ENCODE data around the gene LARP4B. TPM values are rescaled to one million over a fixed set of nuclear protein-coding genes. Genes with fewer than 3 reads are reported as not detected.

LARP4B gene
- total and polyA plus RNA-seq, 2 donors (not counting 3 experiments of a cell fraction or from before 2014, with no cell fraction given) = 27.4 to 101 TPM

- no peak overlapping the region for H2AFZ ChIP-seq (ENCODE audit: low read depth, low read length)
- ChIA-PET CTCF (interaction anchor here (1.0 kb wide), 1 partner anchor 14 kb away, joined by 3 read pairs; no protein-coding TSS in a partner anchor), POLR2A (no interaction called here)
- TF ChIP-seq GATA2 (IDR thresholded peaks at IDR 0.05; ENCODE audit: insufficient read depth, insufficient read length, low read depth, low read length) (no peak), JUN (IDR thresholded peaks at IDR 0.05; ENCODE audit: borderline replicate concordance, insufficient read depth, insufficient read length, low read depth) (no peak), FOS (IDR thresholded peaks at IDR 0.05; ENCODE audit: borderline replicate concordance, insufficient read depth, low read length) (no peak), MYC (IDR thresholded peaks at IDR 0.05; ENCODE audit: low read depth, low read length) (no peak), CTCF (IDR thresholded peaks at IDR 0.05; ENCODE audit: extremely low read depth in 1 of 2, insufficient read depth in 1 of 2, low read depth in 1 of 2, low read length in 2 of 2) (no peak)
- no peaks in the 10 kb centered on the region for H4K20me1 ChIP-seq (replicated peaks; ENCODE audit: control insufficient read depth, extremely low read depth, insufficient read depth, low read length)
- DNase-seq (ENCODE audit: low read depth, low spot score) (no peak), FAIRE-seq (no peak)
- no peaks in the 10 kb centered on the region for H3K36me3 ChIP-seq (ENCODE audit: control insufficient read depth in 2 of 2, extremely low read depth in 1 of 2, insufficient read depth in 2 of 2, low read length in 2 of 2)
- H3K4me2 ChIP-seq (ENCODE audit: insufficient read depth, low read length) = no peak overlapping the region
- no peaks in the 10 kb centered on the region for H3K9me3 ChIP-seq (replicated peaks; ENCODE audit: control insufficient read depth, insufficient read depth, low read length)
- H3K27ac ChIP-seq (ENCODE audit: insufficient read depth, low read depth, low read length) = no peak overlapping the region
- H3K9me1 ChIP-seq (replicated peaks; ENCODE audit: control insufficient read depth, extremely low read depth, insufficient read depth, low read length) = no peaks in the 10 kb centered on the region
- no peaks in the 10 kb centered on the region for H3K4me1 ChIP-seq (ENCODE audit: control insufficient read depth, extremely low read depth, insufficient read depth, low read length)
- H3K9ac ChIP-seq (replicated peaks; ENCODE audit: extremely low read depth, insufficient read depth, low read length) = no peak overlapping the region
- no peaks in the 10 kb centered on the region for H3K79me2 ChIP-seq (ENCODE audit: control insufficient read depth, insufficient read depth, low read length)
- intact Hi-C loops (cut with micrococcal nuclease) (no loop called here), dilution Hi-C loops (cut with MboI; ENCODE audit: extremely low pct_ligation_motif_present, low sequenced_read_pairs) (no loop called here)
- no peak overlapping the region for H3K4me3 ChIP-seq (replicated peaks in 1 of 3; ENCODE audit: insufficient read depth in 1 of 3, low read depth in 1 of 3, low read length in 3 of 3)
- no TSS peak for BruUV-seq (replicated peaks)
- H3K27me3 ChIP-seq (ENCODE audit: control insufficient read depth in 2 of 2, insufficient read depth in 2 of 2, low read length in 2 of 2) = peaks cover 0 to 10% of the 10 kb centered on the region in 2 experiments
Measured at GRCh38 chr10:954396-954795, 22.9 kb upstream of the LARP4B start.

- Histone ChIP-seq H3K9me1 (replicated peaks; ENCODE audit: control insufficient read depth, extremely low read depth, insufficient read depth, low read length) (no peaks in the 10 kb centered on the region), H3K9ac (replicated peaks; ENCODE audit: extremely low read depth, insufficient read depth, low read length) (no peak overlapping the region), H3K79me2 (ENCODE audit: control insufficient read depth, insufficient read depth, low read length) (no peaks in the 10 kb centered on the region), H2AFZ (ENCODE audit: low read depth, low read length) (no peak overlapping the region), H4K20me1 (replicated peaks; ENCODE audit: control insufficient read depth, extremely low read depth, insufficient read depth, low read length) (no peaks in the 10 kb centered on the region), H3K4me1 (ENCODE audit: control insufficient read depth, extremely low read depth, insufficient read depth, low read length) (no peaks in the 10 kb centered on the region), H3K4me3 (replicated peaks in 1 of 3; ENCODE audit: insufficient read depth in 1 of 3, low read depth in 1 of 3, low read length in 3 of 3) (no peak overlapping the region), H3K27me3 (ENCODE audit: control insufficient read depth in 2 of 2, insufficient read depth in 2 of 2, low read length in 2 of 2) (peaks cover 0 to 8% of the 10 kb centered on the region in 2 experiments), H3K9me3 (replicated peaks; ENCODE audit: control insufficient read depth, insufficient read depth, low read length) (no peaks in the 10 kb centered on the region), H3K27ac (ENCODE audit: insufficient read depth, low read depth, low read length) (no peak overlapping the region), H3K36me3 (ENCODE audit: control insufficient read depth in 2 of 2, extremely low read depth in 1 of 2, insufficient read depth in 2 of 2, low read length in 2 of 2) (no peaks in the 10 kb centered on the region), H3K4me2 (ENCODE audit: insufficient read depth, low read length) (no peak overlapping the region)
- TF ChIP-seq JUN (IDR thresholded peaks at IDR 0.05; ENCODE audit: borderline replicate concordance, insufficient read depth, insufficient read length, low read depth) = no peak
- TF ChIP-seq MAX (IDR thresholded peaks at IDR 0.05; ENCODE audit: insufficient read depth, insufficient read length) = no peak
- no peak for TF ChIP-seq EZH2 (IDR thresholded peaks at IDR 0.05; ENCODE audit: borderline replicate concordance, low read depth, low read length, severe bottlenecking)
- dilution Hi-C loops (cut with MboI; ENCODE audit: extremely low pct_ligation_motif_present, low sequenced_read_pairs) (no loop called here), intact Hi-C loops (cut with micrococcal nuclease) (no loop called here)
- FAIRE-seq (no peak), DNase-seq (ENCODE audit: low read depth, low spot score) (no peak)
- ChIA-PET CTCF (interaction anchor here (1.0 kb wide), 1 partner anchor 15 kb away, joined by 3 read pairs; no protein-coding TSS in a partner anchor), POLR2A (no interaction called here)
- no TSS peak for BruUV-seq (replicated peaks)
Measured at GRCh38 chr10:953836-954235, 22.3 kb upstream of the LARP4B start.

Measured in endothelial cell of umbilical vein (primary cell).